HCT116 (cell line): ENCODE results near the gene CPEB3. TPM values are rescaled to one million over a fixed set of nuclear protein-coding genes. Genes with fewer than 3 reads are reported as not detected.

ENCODE experiments used
- ATAC-seq: fragments of 200-7000 bp; cut with Tn5 transposase; 2 replicates; pipeline ENCODE4 v1.9.1; 2020; ENCODE audit warnings: mild to moderate bottlenecking, moderate library complexity
- BruUV-seq: library from RNA; stranded (reverse); fragments of 400-500 nt; replicated peaks from 2 replicates; lab custom pipeline; 2021; lab: Mats Ljungman, UMichigan
- CTCF ChIA-PET: fragments of 300-600 bp; sonication (Branson Sonifier 250); formaldehyde crosslinking; loops from one replicate; lab custom pipeline; 2021; ENCODE audit warnings: antibody characterized with exemption; lab: Charles Lee
- POLR2A ChIA-PET: fragments of 300-600, 350-600 bp; sonication (Branson Sonifier 250); formaldehyde crosslinking; loops from one replicate; lab custom pipeline; 2021; ENCODE audit warnings: antibody characterized with exemption; lab: Charles Lee
- RAD21 ChIA-PET, 2 experiments: fragments of 300-600 bp; sonication (Branson Sonifier 250); formaldehyde crosslinking; loops; one replicate each; lab custom pipeline; 2023; ENCODE audit warnings: low total read pairs in 2 of 2; ENCODE audit not compliant: uncharacterized antibody in 2 of 2, unreplicated experiment in 2 of 2, low non-redundant PET in 1 of 2; lab: Charles Lee
- DNase-seq: peaks from one replicate; pipeline ENCODE4 v3.0.0-alpha.2; 2010; ENCODE audit warnings: low read depth, low spot score
- H2AFZ ChIP-seq: fragments of 200-600 bp; shearing (Covaris generic), sonication (generic); 2 replicates; pipeline ENCODE4 v1.6.1; 2017; ENCODE audit warnings: low read depth, mixed run types, mixed read lengths, antibody characterized with exemption, low read length; ENCODE audit not compliant: poor library complexity, severe bottlenecking
- H3K27ac ChIP-seq: 2 replicates; pipeline ENCODE4 v1.5.1; 2012; ENCODE audit warnings: low read depth, low read length
- H3K27me3 ChIP-seq: fragments of 200-600 bp; sonication (generic); 2 replicates; pipeline ENCODE4 v1.6.1; 2016; ENCODE audit warnings: mixed run types, low read length, mixed read lengths; ENCODE audit not compliant: insufficient read depth
- H3K36me3 ChIP-seq, 2 experiments: fragments of 200-500 bp in 1 of 2; fragments of 200-600 bp in 1 of 2; sonication (Bioruptor generic) in 1 of 2; sonication (generic) in 1 of 2; 2 replicates each; pipeline versions ENCODE4 v1.5.1 to v1.6.1; 2014 to 2016; ENCODE audit warnings: low read length in 2 of 2, inconsistent platforms in 1 of 2, mixed read lengths in 1 of 2, mixed run types in 1 of 2; ENCODE audit not compliant: insufficient read depth in 2 of 2, control insufficient read depth in 1 of 2
- H3K4me1 ChIP-seq, 2 experiments: fragments of 200-600 bp in 1 of 2; sonication (generic) in 1 of 2; 2 replicates each; pipeline versions ENCODE4 v1.5.1 to v1.6.1; 2012 to 2017; ENCODE audit warnings: low read length in 2 of 2, inconsistent platforms in 1 of 2, mild to moderate bottlenecking in 1 of 2, mixed read lengths in 1 of 2, mixed run types in 1 of 2, moderate library complexity in 1 of 2; ENCODE audit not compliant: insufficient read depth in 2 of 2, control insufficient read depth in 1 of 2
- H3K4me2 ChIP-seq: fragments of 200-600 bp; sonication (generic); 2 replicates; pipeline ENCODE4 v1.6.1; 2017; ENCODE audit warnings: mixed run types, low read length, mixed read lengths
- H3K4me3 ChIP-seq, 2 experiments: fragments of 200-600 bp in 1 of 2; sonication (generic) in 1 of 2; replicated peaks in 1 of 2; 2 replicates each; pipeline ENCODE4 v1.5.1; 2011 to 2016; ENCODE audit warnings: low read length in 2 of 2, control low read depth in 1 of 2, low read depth in 1 of 2, mild to moderate bottlenecking in 1 of 2, mixed read lengths in 1 of 2, mixed run types in 1 of 2
- H3K79me2 ChIP-seq: fragments of 200-600 bp; sonication (generic); 2 replicates; pipeline ENCODE4 v1.6.1; 2017; ENCODE audit warnings: mild to moderate bottlenecking, mixed run types, low read length, moderate library complexity, mixed read lengths; ENCODE audit not compliant: insufficient read depth
- H3K9ac ChIP-seq: fragments of 200-600 bp; sonication (generic); 2 replicates; pipeline ENCODE4 v1.6.1; 2016; ENCODE audit warnings: low read length, mixed read lengths
- H3K9me2 ChIP-seq: fragments of 200-600 bp; sonication (generic), shearing (Covaris generic); 2 replicates; pipeline ENCODE4 v1.6.1; 2017; ENCODE audit warnings: mixed run types, mild to moderate bottlenecking, moderate library complexity; ENCODE audit not compliant: insufficient read depth
- H3K9me3 ChIP-seq, 2 experiments: fragments of 200-500 bp in 1 of 2; fragments of 200-600 bp in 1 of 2; sonication (Bioruptor generic) in 1 of 2; sonication (generic) in 1 of 2; 2 replicates each; pipeline ENCODE4 v1.6.1; 2014 to 2017; ENCODE audit warnings: low read length in 2 of 2, mixed read lengths in 2 of 2, inconsistent platforms in 1 of 2, low read depth in 1 of 2, mild to moderate bottlenecking in 1 of 2, mixed run types in 1 of 2, moderate library complexity in 1 of 2; ENCODE audit not compliant: control insufficient read depth in 1 of 2, insufficient read depth in 1 of 2
- H4K20me1 ChIP-seq: fragments of 200-600 bp; sonication (generic), shearing (Covaris generic); 2 replicates; pipeline ENCODE4 v1.6.1; 2017; ENCODE audit warnings: mixed run types, mild to moderate bottlenecking, moderate library complexity; ENCODE audit not compliant: insufficient read depth
- CEBPB ChIP-seq: IDR thresholded peaks from 2 replicates; pipeline ENCODE4 v1.6.1; 2012; ENCODE audit warnings: low read depth
- EGR1 ChIP-seq: IDR thresholded peaks from 2 replicates; pipeline ENCODE4 v1.6.1; 2012; ENCODE audit warnings: low read depth
- EZH2 ChIP-seq: fragments of 200-600 bp; sonication (generic); IDR thresholded peaks from 2 replicates; pipeline ENCODE4 v1.6.1; 2017; ENCODE audit warnings: antibody characterized with exemption, mixed run types
- JUND ChIP-seq: IDR thresholded peaks from 2 replicates; pipeline ENCODE4 v1.6.1; 2012
- POLR2A ChIP-seq: IDR thresholded peaks from 2 replicates; pipeline ENCODE4 v1.7.0; 2011; ENCODE audit warnings: borderline replicate concordance; ENCODE audit not compliant: insufficient read depth, insufficient read length; ENCODE audit errors: extremely low read depth
- POLR2AphosphoS5 ChIP-seq: IDR thresholded peaks from 2 replicates; pipeline ENCODE4 v1.6.1; 2011; ENCODE audit warnings: mild to moderate bottlenecking, low read depth, low read length, moderate library complexity
- RAD21 ChIP-seq: IDR thresholded peaks from 2 replicates; pipeline ENCODE4 v1.6.1; 2012; ENCODE audit warnings: low read depth, mild to moderate bottlenecking
- SIN3A ChIP-seq: IDR thresholded peaks from 2 replicates; pipeline ENCODE4 v1.6.1; 2012; ENCODE audit warnings: low read depth
- SP1 ChIP-seq: IDR thresholded peaks from 2 replicates; pipeline ENCODE4 v1.6.1; 2012; ENCODE audit warnings: low read depth
- ZFX ChIP-seq: fragments of 450-650 bp; IDR thresholded peaks from 2 replicates; pipeline ENCODE4 v1.6.1; 2017
- ZNF274 ChIP-seq: fragments of 200-500 bp; sonication (Bioruptor generic); IDR thresholded peaks from 2 replicates; pipeline ENCODE4 v1.6.1; 2014; ENCODE audit warnings: mild to moderate bottlenecking, low read depth, low read length, inconsistent platforms
- intact Hi-C: fragments of 100-400 bp; cut with micrococcal nuclease; formaldehyde crosslinking; loops from 2 replicates; pipeline ENCODE4 v1.10.0; 2022
- total RNA-seq: library from RNA; stranded (reverse); gene quantifications from one replicate; pipeline ENCODE4 v1.2.1, GENCODE V29; 2021; ENCODE audit not compliant: unreplicated experiment
- TF ChIP-seq, protein P1 (sequence below): IDR thresholded peaks from 2 replicates; pipeline ENCODE4 v1.6.1; 2012; ENCODE audit warnings: low read depth
- TF ChIP-seq, protein P2 (sequence below), 3 experiments: fragments of 200-600 bp in 1 of 3; sonication (generic) in 1 of 3; IDR thresholded peaks in 2 of 3; conservative IDR thresholded peaks in 1 of 3; 2 replicates each; pipeline ENCODE4 v1.5.1; 2012 to 2017; ENCODE audit warnings: low read depth in 2 of 3, low read length in 2 of 3, antibody characterized with exemption in 1 of 3, borderline replicate concordance in 1 of 3, control low read depth in 1 of 3, mild to moderate bottlenecking in 1 of 3, mixed read lengths in 1 of 3, mixed run types in 1 of 3, moderate library complexity in 1 of 3; ENCODE audit not compliant: insufficient read depth in 1 of 3
- TF ChIP-seq, protein P3 (sequence below): IDR thresholded peaks from 2 replicates; pipeline ENCODE4 v1.6.1; 2011; ENCODE audit warnings: mild to moderate bottlenecking, low read length, moderate library complexity; ENCODE audit not compliant: insufficient replicate concordance; ENCODE audit errors: extremely low read depth
- TF ChIP-seq, protein P4 (sequence below): IDR thresholded peaks from 2 replicates; pipeline ENCODE4 v1.6.1; 2012
- TF ChIP-seq, protein P5 (sequence below): IDR thresholded peaks from 2 replicates; pipeline ENCODE4 v1.6.1; 2012

CPEB3 gene
- total RNA-seq, 1 experiment from 2014 or later, result 3.0 TPM

DNA sequence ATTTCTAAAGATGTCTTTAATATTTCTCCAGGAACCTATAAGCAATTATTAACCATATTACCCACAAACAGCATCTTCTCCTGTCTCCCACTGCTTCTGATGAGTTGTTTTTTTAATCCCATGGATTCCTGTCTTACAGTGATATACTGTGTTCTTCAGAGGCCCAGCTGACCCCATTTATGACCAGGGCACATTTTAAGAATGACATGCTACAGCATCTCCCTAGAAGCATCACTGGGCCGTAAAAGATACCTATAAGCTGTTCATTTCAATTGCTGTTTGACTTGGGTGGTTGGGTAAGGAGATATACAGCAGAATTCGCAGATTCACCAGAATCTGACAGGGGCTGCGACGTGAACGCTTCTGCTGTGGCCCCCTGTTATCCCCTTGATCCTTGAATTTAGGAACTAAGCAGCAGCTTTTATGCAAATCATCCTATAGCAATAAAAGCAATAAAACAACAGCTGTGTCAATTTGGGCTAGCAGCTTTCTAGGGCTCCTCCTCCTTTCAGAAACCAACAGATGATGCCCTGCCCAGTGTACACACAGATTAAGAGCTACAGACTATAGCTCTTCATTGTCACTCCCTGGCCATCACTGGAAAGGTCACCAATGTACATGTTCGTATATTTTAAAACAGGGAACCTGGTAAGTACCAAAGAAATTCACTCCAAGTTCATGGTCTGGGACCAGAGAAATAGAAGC lies 86.8 kb downstream of the CPEB3 start:
- H3K4me1 ChIP-seq, result peaks cover 9 to 24% of the 10 kb centered on the region in 2 experiments
- ChIA-PET RAD21 (no interaction called here), POLR2A (no interaction called here), CTCF (no interaction called here)
- H3K4me2 ChIP-seq, result no peak overlapping the region
- no peaks in the 10 kb centered on the region for H4K20me1 ChIP-seq
- intact Hi-C loops, result no loop called here
- no peaks in the 10 kb centered on the region; the same call in 1 of the 2 replicates for H3K9me2 ChIP-seq
- H2AFZ ChIP-seq, result no peak overlapping the region
- H3K36me3 ChIP-seq, result no peaks in the 10 kb centered on the region
- DNase-seq, result no peak
- no peak for TF ChIP-seq JUND
- TF ChIP-seq RAD21, result no peak
- no peak for TF ChIP-seq CEBPB
- TF ChIP-seq, protein P1, sequence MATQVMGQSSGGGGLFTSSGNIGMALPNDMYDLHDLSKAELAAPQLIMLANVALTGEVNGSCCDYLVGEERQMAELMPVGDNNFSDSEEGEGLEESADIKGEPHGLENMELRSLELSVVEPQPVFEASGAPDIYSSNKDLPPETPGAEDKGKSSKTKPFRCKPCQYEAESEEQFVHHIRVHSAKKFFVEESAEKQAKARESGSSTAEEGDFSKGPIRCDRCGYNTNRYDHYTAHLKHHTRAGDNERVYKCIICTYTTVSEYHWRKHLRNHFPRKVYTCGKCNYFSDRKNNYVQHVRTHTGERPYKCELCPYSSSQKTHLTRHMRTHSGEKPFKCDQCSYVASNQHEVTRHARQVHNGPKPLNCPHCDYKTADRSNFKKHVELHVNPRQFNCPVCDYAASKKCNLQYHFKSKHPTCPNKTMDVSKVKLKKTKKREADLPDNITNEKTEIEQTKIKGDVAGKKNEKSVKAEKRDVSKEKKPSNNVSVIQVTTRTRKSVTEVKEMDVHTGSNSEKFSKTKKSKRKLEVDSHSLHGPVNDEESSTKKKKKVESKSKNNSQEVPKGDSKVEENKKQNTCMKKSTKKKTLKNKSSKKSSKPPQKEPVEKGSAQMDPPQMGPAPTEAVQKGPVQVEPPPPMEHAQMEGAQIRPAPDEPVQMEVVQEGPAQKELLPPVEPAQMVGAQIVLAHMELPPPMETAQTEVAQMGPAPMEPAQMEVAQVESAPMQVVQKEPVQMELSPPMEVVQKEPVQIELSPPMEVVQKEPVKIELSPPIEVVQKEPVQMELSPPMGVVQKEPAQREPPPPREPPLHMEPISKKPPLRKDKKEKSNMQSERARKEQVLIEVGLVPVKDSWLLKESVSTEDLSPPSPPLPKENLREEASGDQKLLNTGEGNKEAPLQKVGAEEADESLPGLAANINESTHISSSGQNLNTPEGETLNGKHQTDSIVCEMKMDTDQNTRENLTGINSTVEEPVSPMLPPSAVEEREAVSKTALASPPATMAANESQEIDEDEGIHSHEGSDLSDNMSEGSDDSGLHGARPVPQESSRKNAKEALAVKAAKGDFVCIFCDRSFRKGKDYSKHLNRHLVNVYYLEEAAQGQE, result no peak
- no peak for TF ChIP-seq EZH2
- TF ChIP-seq, protein P2, sequence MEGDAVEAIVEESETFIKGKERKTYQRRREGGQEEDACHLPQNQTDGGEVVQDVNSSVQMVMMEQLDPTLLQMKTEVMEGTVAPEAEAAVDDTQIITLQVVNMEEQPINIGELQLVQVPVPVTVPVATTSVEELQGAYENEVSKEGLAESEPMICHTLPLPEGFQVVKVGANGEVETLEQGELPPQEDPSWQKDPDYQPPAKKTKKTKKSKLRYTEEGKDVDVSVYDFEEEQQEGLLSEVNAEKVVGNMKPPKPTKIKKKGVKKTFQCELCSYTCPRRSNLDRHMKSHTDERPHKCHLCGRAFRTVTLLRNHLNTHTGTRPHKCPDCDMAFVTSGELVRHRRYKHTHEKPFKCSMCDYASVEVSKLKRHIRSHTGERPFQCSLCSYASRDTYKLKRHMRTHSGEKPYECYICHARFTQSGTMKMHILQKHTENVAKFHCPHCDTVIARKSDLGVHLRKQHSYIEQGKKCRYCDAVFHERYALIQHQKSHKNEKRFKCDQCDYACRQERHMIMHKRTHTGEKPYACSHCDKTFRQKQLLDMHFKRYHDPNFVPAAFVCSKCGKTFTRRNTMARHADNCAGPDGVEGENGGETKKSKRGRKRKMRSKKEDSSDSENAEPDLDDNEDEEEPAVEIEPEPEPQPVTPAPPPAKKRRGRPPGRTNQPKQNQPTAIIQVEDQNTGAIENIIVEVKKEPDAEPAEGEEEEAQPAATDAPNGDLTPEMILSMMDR (IDR thresholded peaks at IDR 0.05 in 2 of 3, conservative IDR thresholded peaks at IDR 0.05 in 1 of 3; ENCODE audit: borderline replicate concordance in 1 of 3, insufficient read depth in 1 of 3, low read depth in 2 of 3, low read length in 2 of 3), result no peak
- TF ChIP-seq, protein P3, sequence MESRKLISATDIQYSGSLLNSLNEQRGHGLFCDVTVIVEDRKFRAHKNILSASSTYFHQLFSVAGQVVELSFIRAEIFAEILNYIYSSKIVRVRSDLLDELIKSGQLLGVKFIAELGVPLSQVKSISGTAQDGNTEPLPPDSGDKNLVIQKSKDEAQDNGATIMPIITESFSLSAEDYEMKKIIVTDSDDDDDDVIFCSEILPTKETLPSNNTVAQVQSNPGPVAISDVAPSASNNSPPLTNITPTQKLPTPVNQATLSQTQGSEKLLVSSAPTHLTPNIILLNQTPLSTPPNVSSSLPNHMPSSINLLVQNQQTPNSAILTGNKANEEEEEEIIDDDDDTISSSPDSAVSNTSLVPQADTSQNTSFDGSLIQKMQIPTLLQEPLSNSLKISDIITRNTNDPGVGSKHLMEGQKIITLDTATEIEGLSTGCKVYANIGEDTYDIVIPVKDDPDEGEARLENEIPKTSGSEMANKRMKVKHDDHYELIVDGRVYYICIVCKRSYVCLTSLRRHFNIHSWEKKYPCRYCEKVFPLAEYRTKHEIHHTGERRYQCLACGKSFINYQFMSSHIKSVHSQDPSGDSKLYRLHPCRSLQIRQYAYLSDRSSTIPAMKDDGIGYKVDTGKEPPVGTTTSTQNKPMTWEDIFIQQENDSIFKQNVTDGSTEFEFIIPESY, result no peak
- TF ChIP-seq, protein P4, sequence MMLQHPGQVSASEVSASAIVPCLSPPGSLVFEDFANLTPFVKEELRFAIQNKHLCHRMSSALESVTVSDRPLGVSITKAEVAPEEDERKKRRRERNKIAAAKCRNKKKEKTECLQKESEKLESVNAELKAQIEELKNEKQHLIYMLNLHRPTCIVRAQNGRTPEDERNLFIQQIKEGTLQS, result no peak
- TF ChIP-seq ZFX, result no peak
- TF ChIP-seq POLR2AphosphoS5, result no peak
- no peak for TF ChIP-seq SP1
- no peak for TF ChIP-seq ZNF274
- no peak for TF ChIP-seq SIN3A
- TF ChIP-seq, protein P5, sequence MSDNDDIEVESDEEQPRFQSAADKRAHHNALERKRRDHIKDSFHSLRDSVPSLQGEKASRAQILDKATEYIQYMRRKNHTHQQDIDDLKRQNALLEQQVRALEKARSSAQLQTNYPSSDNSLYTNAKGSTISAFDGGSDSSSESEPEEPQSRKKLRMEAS, result no peak
- TF ChIP-seq POLR2A, result no peak
- no peak for TF ChIP-seq EGR1
- H3K9ac ChIP-seq, result no peak overlapping the region
- no peaks in the 10 kb centered on the region for H3K27me3 ChIP-seq
- no peaks in the 10 kb centered on the region for H3K9me3 ChIP-seq
- BruUV-seq, result no TSS peak
- no peak overlapping the region for H3K4me3 ChIP-seq
- H3K79me2 ChIP-seq, result no peaks in the 10 kb centered on the region
- no peak for ATAC-seq
- H3K27ac ChIP-seq, result no peak overlapping the region
